Measurements from ENCODE around the gene SEC63.
"Not testable (repeated sequence)": the region's sequence is repeated elsewhere in the genome, so short reads cannot be mapped to it uniquely, and the experiment has no call there.

SEC63 gene

DNA sequence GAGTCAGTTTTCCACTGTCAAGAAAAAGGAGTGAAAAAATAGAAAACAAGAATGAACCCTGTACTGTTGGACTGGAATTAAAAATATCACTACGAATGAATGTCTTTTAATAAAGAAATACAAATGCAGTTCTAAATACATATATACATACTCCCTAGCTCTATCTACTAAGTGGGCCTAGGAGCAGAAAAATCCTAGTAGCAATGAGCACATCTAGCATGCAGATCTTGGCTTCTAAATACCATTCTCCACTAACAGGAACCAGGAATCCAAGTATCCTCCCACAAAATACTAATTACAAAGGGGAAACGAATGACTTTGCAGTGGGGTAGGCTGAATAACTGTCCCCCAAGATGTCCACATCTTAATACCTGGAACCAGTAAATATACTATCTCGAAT lies 25.4 kb downstream of the SEC63 start:
- Histone ChIP-seq H3K9me3 (ENCODE audit: control insufficient read depth, low read length) (peaks cover 3% of the 10 kb centered on the region), H3K27me3 (ENCODE audit: control insufficient read depth, insufficient read depth, low read length, poor library complexity, severe bottlenecking) (no peaks in the 10 kb centered on the region), H3K4me1 (ENCODE audit: control insufficient read depth, insufficient read depth, low read length) (no peaks in the 10 kb centered on the region), H3K36me3 (ENCODE audit: control insufficient read depth, insufficient read depth, low read length) (peaks cover 31% of the 10 kb centered on the region), H3K4me3 (ENCODE audit: insufficient read depth, low read depth, low read length) (no peak overlapping the region), H3K27ac (ENCODE audit: insufficient read depth, low read depth, low read length, poor library complexity, severe bottlenecking) (no peak overlapping the region)
- WGBS, 2 experiments: 90 to 96% methylated on average over 2 of the region's 3 CpGs

DNA sequence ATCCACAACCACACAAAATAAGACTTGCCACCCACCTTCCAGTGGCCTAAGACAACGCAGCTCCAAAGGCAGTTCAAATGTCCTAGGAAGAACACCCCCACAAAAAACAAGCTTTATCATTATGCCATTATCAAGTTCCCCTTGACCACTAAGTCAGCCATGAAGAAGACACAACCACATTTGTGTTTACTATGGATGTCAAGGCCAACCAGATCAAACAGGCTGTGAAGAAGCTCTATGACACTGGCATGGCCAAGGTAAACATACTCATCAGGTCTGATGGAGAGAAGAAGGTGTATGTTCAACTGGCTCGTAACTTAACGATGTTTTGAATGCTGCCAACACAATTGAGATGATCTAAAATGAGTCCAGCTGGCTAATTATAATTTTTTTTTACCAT lies 26.1 kb downstream of the SEC63 start:
- 93 to 95% methylated on average over 2 to 3 of the region's 3 CpGs for WGBS, 2 experiments
- no peak overlapping the region for H3K4me3 ChIP-seq (ENCODE audit: insufficient read depth, low read depth, low read length)
- H3K4me1 ChIP-seq (ENCODE audit: control insufficient read depth, insufficient read depth, low read length): no peaks in the 10 kb centered on the region
- H3K27ac ChIP-seq (ENCODE audit: insufficient read depth, low read depth, low read length, poor library complexity, severe bottlenecking): no peak overlapping the region
- no peaks in the 10 kb centered on the region for H3K27me3 ChIP-seq (ENCODE audit: control insufficient read depth, insufficient read depth, low read length, poor library complexity, severe bottlenecking)
- H3K36me3 ChIP-seq (ENCODE audit: control insufficient read depth, insufficient read depth, low read length): peaks cover 31% of the 10 kb centered on the region
- H3K9me3 ChIP-seq (ENCODE audit: control insufficient read depth, low read length): peaks cover 3% of the 10 kb centered on the region

DNA sequence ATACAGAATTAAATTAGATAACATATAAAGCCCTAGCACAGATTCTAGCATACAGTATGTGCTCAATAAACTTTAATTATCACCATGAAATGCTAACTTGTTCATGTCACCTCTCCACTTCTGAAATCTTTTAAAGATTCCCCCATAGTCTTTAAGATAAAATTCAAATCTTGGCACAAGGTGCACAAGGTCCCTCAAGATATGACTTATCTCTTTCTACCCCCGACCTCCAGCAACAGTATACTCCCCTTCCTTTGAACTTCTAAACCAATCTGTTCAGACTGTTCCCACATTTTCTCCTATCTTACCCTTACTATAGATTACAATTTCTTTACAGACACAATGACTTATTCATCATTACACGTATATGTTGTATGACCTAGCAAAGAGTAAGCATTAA lies 29.0 kb downstream of the SEC63 start:
- H3K27ac ChIP-seq (ENCODE audit: insufficient read depth, low read depth, low read length, poor library complexity, severe bottlenecking): no peak overlapping the region
- H3K36me3 ChIP-seq (ENCODE audit: control insufficient read depth, insufficient read depth, low read length): peaks cover 35% of the 10 kb centered on the region
- H3K4me3 ChIP-seq (ENCODE audit: insufficient read depth, low read depth, low read length): no peak overlapping the region
- no peaks in the 10 kb centered on the region for H3K27me3 ChIP-seq (ENCODE audit: control insufficient read depth, insufficient read depth, low read length, poor library complexity, severe bottlenecking)
- 89 to 90% methylated on average over 1 of the region's 2 CpGs for WGBS, 2 experiments
- H3K4me1 ChIP-seq (ENCODE audit: control insufficient read depth, insufficient read depth, low read length): no peaks in the 10 kb centered on the region
- peaks cover 3% of the 10 kb centered on the region for H3K9me3 ChIP-seq (ENCODE audit: control insufficient read depth, low read length)

DNA sequence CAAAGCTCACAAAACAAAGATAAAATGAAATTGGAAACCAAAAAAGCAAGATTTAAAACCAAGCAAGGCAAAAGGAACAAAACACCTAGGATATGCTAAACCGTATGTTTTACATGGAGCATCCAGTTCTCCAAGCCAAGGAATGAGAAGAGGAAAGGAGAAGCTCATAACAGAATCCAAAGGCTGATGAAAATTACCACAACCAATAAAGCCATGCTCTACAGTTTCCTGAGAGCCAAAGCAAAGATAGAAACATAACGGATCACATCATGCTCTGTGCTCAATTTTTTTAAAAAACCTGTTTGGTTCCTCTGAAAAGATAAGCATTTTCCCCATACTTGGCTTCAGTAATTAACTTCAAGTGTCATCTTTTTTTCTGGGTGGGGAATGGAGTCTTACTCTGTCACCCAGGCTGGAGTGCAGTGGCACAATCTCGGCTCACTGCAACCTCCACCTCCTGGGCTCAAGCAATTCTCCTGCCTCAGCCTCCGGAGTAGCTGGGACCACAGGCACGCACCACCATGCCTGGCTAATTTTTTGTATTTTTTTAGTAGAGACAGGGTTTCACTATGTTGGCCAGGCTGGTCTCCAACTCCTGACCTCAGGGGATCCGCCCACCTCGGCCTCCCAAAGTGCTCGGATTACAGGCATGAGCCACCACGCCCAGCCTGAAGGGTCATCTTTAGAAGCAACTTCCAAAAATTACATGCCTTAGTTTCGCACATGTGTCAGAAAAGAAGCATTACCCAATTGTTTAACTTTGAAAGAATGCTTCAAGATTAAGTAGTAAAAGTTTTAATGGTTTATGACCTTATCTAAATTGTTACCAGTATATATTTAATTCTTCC lies 31.1 kb downstream of the SEC63 start:
- peaks cover 33% of the 10 kb centered on the region for H3K36me3 ChIP-seq (ENCODE audit: control insufficient read depth, insufficient read depth, low read length)
- H3K4me1 ChIP-seq (ENCODE audit: control insufficient read depth, insufficient read depth, low read length); H3K27me3 ChIP-seq (ENCODE audit: control insufficient read depth, insufficient read depth, low read length, poor library complexity, severe bottlenecking); H3K9me3 ChIP-seq (ENCODE audit: control insufficient read depth, low read length); H3K4me3 ChIP-seq (ENCODE audit: insufficient read depth, low read depth, low read length); H3K27ac ChIP-seq (ENCODE audit: insufficient read depth, low read depth, low read length, poor library complexity, severe bottlenecking): not testable (repeated sequence)
- WGBS, 2 experiments: 87 to 91% methylated on average over 10 of the region's 10 CpGs

DNA sequence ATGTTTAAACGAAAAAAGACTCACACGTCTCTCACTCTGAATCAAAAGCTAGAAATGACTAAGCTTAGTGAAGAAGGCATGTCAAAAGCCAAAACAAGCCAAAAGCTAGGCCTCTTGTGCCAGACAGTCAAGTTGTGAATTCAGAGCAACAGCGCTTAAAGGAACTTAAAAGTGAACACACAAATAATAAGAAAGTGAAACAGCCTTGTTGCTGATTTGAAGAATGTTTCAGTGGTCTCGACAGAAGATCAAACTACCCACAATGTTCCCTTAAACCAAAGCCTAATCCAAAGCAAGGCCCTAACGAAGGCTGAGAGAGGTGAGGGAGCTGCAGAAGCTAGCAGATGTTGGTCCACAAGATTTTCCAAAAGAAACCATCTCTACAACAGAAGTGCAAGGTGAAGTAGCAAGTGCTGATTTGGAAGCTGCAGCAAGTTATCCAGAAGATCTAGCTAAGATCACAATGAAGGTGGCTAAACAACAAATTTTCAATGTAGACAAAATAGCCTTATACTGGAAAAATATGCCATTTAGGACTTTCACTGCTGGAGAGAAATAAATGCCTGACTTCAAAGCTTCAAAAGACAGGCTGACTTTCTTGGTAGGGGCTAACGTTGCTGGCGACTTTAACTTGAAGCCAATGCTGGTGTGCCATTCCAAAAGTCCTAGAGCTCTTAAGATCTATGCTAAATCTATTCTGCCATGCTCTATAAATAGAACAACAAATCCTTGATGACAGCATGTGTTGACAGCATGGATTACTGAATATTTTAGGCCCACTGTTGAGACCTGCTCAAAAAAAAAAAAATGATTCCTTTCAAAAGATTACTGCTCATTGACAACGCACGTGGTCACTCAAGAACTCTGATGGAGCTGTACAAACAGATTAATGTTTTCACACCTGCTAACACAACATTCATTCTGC lies 40.3 kb downstream of the SEC63 start:
- Histone ChIP-seq H3K36me3 (ENCODE audit: control insufficient read depth, insufficient read depth, low read length) (peaks cover 76% of the 10 kb centered on the region), H3K4me1 (ENCODE audit: control insufficient read depth, insufficient read depth, low read length) (no peaks in the 10 kb centered on the region), H3K27me3 (ENCODE audit: control insufficient read depth, insufficient read depth, low read length, poor library complexity, severe bottlenecking) (no peaks in the 10 kb centered on the region), H3K4me3 (ENCODE audit: insufficient read depth, low read depth, low read length) (no peak overlapping the region), H3K9me3 (ENCODE audit: control insufficient read depth, low read length) (peaks cover 25% of the 10 kb centered on the region), H3K27ac (ENCODE audit: insufficient read depth, low read depth, low read length, poor library complexity, severe bottlenecking) (no peak overlapping the region)
- 91 to 95% methylated on average over 9 of the region's 9 CpGs for WGBS, 2 experiments

DNA sequence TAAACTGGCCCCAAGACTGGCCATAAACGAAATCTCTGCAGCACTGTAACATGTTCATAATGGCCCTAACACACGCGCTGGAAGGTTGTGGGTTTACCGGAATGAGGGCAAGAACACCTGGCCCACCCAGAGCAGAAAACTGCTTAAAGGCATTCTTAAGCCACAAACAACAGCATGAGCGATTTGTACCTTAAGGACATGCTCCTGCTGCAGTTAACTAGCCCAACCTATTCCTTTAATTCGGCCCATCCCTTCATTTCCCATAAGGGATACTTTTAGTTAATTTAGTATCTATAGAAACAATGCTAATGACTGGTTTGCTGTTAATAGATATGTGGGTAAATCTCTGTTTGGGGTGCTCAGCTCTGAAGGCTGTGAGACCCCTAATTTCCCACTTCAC lies 41.0 kb downstream of the SEC63 start:
- H3K4me1 ChIP-seq (ENCODE audit: control insufficient read depth, insufficient read depth, low read length); H3K27ac ChIP-seq (ENCODE audit: insufficient read depth, low read depth, low read length, poor library complexity, severe bottlenecking); H3K4me3 ChIP-seq (ENCODE audit: insufficient read depth, low read depth, low read length); H3K27me3 ChIP-seq (ENCODE audit: control insufficient read depth, insufficient read depth, low read length, poor library complexity, severe bottlenecking): not testable (repeated sequence)
- Histone ChIP-seq H3K36me3 (ENCODE audit: control insufficient read depth, insufficient read depth, low read length) (peaks cover 80% of the 10 kb centered on the region), H3K9me3 (ENCODE audit: control insufficient read depth, low read length) (peaks cover 25% of the 10 kb centered on the region)
- 95 to 96% methylated on average over 5 of the region's 6 CpGs for WGBS, 2 experiments

DNA sequence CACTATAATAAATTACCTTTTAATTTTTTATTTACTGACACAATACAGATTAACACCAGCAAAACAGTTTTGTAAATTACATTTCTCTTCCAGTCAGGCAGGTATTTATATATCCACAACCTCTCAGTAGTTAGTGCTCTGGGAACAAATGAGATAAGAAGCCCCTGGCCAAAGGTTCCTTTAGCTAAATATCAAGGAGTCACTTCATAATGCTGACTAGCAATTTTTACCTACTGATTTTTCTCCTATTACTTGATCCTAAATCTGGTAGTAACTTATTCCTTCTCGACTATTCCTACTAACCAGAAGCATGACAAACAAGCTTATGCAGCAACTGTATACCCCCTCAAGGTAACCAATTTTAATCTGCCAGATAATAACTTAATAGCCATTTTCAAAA lies 46.3 kb downstream of the SEC63 start:
- Histone ChIP-seq H3K36me3 (ENCODE audit: control insufficient read depth, insufficient read depth, low read length) (peaks cover 66% of the 10 kb centered on the region), H3K9me3 (ENCODE audit: control insufficient read depth, low read length) (peaks cover 13% of the 10 kb centered on the region)
- WGBS, 2 experiments: 95 to 97% methylated on average over 1 of the region's 1 CpG

DNA sequence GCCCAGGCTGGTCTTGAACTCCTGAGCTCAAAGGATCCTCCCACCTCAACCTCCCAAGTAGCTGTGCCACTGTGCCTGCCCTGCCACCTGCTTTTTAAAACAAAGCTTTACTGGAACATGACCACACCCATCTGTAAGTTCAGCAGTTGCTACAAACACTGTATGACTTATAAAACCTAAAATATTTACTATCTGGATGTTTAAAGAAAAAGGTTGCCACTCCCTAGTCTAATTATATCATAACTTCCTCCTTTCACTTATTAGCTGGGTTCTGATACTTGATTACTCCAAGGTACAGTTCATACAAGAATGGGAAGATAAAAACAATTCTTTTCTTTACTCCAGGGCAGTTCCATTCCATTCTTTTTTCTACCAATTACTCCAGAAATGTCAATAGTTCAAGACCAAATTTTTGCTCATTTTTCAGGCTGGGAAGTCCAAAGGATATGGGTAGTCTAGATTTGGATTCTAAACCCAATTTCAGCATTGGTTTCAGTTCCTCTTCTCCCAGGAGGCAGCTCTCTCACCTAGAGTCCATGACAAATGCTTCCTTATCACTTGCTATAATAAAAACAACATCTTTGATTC lies 63.1 kb downstream of the SEC63 start:
- H3K27ac ChIP-seq (ENCODE audit: insufficient read depth, low read depth, low read length, poor library complexity, severe bottlenecking): no peak overlapping the region
- H3K9me3 ChIP-seq (ENCODE audit: control insufficient read depth, low read length): no peaks in the 10 kb centered on the region
- H3K36me3 ChIP-seq (ENCODE audit: control insufficient read depth, insufficient read depth, low read length): peaks cover 46% of the 10 kb centered on the region
- no peak overlapping the region for H3K4me3 ChIP-seq (ENCODE audit: insufficient read depth, low read depth, low read length)
- no peaks in the 10 kb centered on the region for H3K4me1 ChIP-seq (ENCODE audit: control insufficient read depth, insufficient read depth, low read length)
- H3K27me3 ChIP-seq (ENCODE audit: control insufficient read depth, insufficient read depth, low read length, poor library complexity, severe bottlenecking): no peaks in the 10 kb centered on the region

More for the DNA sequence above, 46.3 kb downstream of the SEC63 start:
- no peak overlapping the region for H3K4me3 ChIP-seq (ENCODE audit: insufficient read depth, low read depth, low read length)
- no peaks in the 10 kb centered on the region for H3K27me3 ChIP-seq (ENCODE audit: control insufficient read depth, insufficient read depth, low read length, poor library complexity, severe bottlenecking)
- H3K4me1 ChIP-seq (ENCODE audit: control insufficient read depth, insufficient read depth, low read length): no peaks in the 10 kb centered on the region
- no peak overlapping the region for H3K27ac ChIP-seq (ENCODE audit: insufficient read depth, low read depth, low read length, poor library complexity, severe bottlenecking)

DNA sequence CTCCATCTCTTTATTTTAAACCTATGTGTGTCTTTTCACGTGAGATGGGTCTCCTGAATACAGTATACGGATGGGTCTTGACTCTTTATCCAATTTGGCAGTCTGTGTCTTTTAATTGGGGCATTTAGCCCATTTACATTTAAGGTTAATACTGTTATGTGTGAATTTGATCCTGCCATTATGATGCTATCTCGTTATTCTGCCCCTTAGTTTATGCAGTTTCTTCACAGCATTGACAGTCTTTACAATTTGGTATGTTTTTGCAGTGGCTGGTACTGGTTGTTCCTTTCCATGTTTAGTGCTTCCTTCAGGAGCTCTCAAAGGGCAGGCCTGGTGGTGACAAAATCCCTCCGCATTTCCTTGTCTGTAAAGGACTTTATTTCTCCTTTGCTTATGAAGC lies 67.6 kb downstream of the SEC63 start:
- 97% methylated on average over 4 of the region's 4 CpGs for WGBS, 2 experiments
- not testable (repeated sequence) for H3K27me3 ChIP-seq (ENCODE audit: control insufficient read depth, insufficient read depth, low read length, poor library complexity, severe bottlenecking); H3K4me1 ChIP-seq (ENCODE audit: control insufficient read depth, insufficient read depth, low read length); H3K4me3 ChIP-seq (ENCODE audit: insufficient read depth, low read depth, low read length); H3K9me3 ChIP-seq (ENCODE audit: control insufficient read depth, low read length); H3K27ac ChIP-seq (ENCODE audit: insufficient read depth, low read depth, low read length, poor library complexity, severe bottlenecking)
- peaks cover 36% of the 10 kb centered on the region for H3K36me3 ChIP-seq (ENCODE audit: control insufficient read depth, insufficient read depth, low read length)

DNA sequence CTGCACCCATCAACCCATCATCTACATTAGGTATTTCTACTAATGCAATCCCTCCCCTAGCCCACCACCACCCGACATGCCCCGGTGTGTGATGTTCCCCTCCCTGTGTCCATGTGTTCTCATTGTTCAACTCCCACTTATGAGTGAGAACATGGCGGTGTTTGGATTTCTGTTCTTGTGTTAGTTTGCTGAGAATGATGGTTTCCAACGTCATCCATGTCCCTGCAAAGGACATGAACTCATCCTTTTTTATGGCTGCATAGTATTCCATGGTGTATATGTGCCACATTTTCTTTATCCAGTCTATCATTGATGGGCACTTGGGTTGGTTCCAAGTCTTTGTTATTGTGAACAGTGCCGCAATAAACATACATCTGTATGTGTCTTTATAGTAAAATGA lies 72.1 kb downstream of the SEC63 start:
- not testable (repeated sequence) for H3K27ac ChIP-seq (ENCODE audit: insufficient read depth, low read depth, low read length, poor library complexity, severe bottlenecking); H3K36me3 ChIP-seq (ENCODE audit: control insufficient read depth, insufficient read depth, low read length); H3K4me1 ChIP-seq (ENCODE audit: control insufficient read depth, insufficient read depth, low read length); H3K4me3 ChIP-seq (ENCODE audit: insufficient read depth, low read depth, low read length); H3K27me3 ChIP-seq (ENCODE audit: control insufficient read depth, insufficient read depth, low read length, poor library complexity, severe bottlenecking); H3K9me3 ChIP-seq (ENCODE audit: control insufficient read depth, low read length)
- WGBS, 2 experiments: 90 to 92% methylated on average over 4 to 5 of the region's 5 CpGs

Data from ectodermal cell (in vitro differentiated cells).